GM12892 (cell line): ENCODE measurements around the gene KLHL3.
A peak's percentile ranks its signal among the peaks of the same experiment; 100 is the strongest.

ENCODE experiments used
- DNase-seq: peaks from one replicate; pipeline ENCODE4 v3.0.0; 2011; ENCODE audit not compliant: insufficient read length
- FAIRE-seq: peaks from 2 replicates; lab custom pipeline; 2011; peaks lifted over from hg19 to GRCh38; lab: Jason Lieb, UNC
- POLR2A ChIP-seq: IDR thresholded peaks from 2 replicates; pipeline ENCODE4 v1.6.1; 2011; ENCODE audit warnings: low read depth, low read length, control low read depth
- POLR2AphosphoS5 ChIP-seq: IDR thresholded peaks from 2 replicates; pipeline ENCODE4 v1.6.1; 2011; ENCODE audit warnings: low read depth, low read length, control low read depth
- TAF1 ChIP-seq: IDR thresholded peaks from 2 replicates; pipeline ENCODE4 v1.6.1; 2011; ENCODE audit warnings: low read depth, mild to moderate bottlenecking, control low read depth, low read length, borderline replicate concordance

The KLHL3 gene

DNA sequence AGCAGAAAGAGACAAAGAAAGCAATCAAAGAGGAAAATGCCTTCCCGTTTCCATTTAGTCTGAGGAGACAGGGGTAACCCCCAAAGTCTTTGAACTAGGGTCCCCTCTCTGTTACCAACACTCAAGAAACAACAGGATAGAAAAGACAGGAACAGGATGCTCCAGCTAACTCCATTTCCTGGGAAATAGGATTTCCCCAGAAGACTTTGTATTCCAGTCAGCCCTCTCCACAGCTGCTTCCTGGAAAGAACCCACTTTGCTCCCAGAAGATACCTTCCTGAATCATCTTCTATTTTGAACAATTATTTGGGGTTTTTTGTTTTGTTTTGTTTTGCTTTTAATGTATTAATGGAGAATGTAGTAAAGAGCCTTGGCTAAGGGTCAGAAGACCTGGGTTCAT is 56.0 kb downstream of the KLHL3 start:
- no peak for TF ChIP-seq POLR2AphosphoS5
- TF ChIP-seq TAF1, result no peak
- no peak for TF ChIP-seq POLR2A
- FAIRE-seq (no peak), DNase-seq (no peak)

DNA sequence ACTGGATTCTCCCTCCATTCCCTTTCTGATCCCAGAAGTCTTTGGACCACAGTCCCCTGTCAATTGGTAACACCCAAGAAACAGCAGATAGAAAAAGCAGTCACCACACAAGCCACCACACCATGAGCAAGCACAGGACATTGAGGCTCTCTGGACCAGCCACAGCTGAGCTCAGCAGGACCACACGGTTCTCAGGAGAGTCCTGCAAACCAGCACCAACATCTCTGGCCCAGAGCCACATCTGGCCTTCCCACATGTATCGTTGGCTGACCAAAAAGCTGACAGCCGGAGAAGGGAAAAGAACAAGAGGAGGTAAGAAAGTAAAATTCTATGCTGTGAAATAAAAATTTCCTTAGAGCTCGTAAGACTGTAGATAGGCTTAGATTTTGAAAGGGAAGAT is 56.7 kb downstream of the KLHL3 start:
- FAIRE-seq, result no peak

DNA sequence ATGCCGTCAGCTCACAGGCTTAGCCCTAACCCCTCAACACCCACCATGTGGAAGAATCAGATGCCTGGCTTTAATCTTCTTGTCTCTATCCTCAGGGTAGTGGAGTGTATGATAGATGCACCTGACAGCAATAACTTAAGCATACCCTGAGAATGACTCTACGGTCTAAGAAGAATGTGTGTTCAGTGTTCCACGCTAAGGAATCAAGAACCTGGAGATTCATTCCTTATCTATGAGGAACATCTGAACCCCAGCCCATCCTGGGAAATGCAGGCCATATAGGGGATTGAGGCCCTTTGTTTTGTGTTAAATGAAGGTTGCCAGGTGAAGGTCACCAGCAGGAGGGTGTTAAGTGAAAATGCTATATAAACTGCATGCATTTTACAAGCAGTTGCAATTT is 63.0 kb downstream of the KLHL3 start:
- FAIRE-seq (peak; percentile 24), DNase-seq (no peak)
- no peak for TF ChIP-seq POLR2AphosphoS5
- TF ChIP-seq TAF1, result no peak
- TF ChIP-seq POLR2A, result no peak

More for the DNA sequence above, 56.7 kb downstream of the KLHL3 start:
- TF ChIP-seq POLR2A (no peak), POLR2AphosphoS5 (no peak), TAF1 (no peak)
- DNase-seq, result no peak

DNA sequence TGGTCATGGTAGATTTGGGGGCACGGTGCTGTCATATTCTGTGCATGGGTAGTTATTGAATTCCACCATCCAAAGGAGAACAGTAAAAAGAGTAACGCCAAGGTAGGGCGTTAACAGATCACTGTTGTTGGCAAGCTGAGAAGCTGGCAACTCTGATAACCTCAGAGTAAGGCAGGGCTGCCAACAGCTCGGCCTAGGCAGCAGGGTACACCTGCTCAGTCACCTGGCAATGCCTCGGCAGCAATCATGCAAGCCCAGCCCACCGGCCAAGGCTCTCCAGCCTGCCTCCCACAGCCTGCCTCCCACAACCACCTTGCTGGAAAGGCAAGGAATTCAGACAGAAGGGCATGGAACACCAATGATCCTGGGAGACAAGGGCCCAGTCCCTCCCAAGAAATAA is 63.9 kb downstream of the KLHL3 start:
- FAIRE-seq (no peak), DNase-seq (no peak)
- TF ChIP-seq POLR2AphosphoS5, result no peak
- no peak for TF ChIP-seq TAF1
- TF ChIP-seq POLR2A, result no peak

DNA sequence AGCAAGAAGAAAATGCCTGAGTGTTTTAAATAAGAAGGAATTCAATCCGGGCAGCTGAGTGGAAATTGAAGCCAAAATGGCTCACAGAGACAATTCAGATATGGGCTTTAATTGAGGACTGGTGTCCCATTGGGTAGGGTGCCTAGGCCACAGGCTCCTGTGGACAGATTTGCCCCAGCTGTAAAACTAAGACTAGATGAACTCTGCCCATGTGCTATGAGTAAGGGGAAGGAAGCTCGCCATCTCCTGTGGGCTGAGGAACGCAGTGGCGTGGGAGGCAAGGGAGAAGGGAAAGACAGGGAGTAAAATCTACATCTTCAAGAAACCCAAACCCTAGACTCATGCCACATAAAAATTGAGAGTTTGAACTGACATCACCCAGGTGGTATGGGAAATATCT is 66.1 kb downstream of the KLHL3 start:
- FAIRE-seq, result no peak
- TF ChIP-seq POLR2A, result no peak
- no peak for DNase-seq

DNA sequence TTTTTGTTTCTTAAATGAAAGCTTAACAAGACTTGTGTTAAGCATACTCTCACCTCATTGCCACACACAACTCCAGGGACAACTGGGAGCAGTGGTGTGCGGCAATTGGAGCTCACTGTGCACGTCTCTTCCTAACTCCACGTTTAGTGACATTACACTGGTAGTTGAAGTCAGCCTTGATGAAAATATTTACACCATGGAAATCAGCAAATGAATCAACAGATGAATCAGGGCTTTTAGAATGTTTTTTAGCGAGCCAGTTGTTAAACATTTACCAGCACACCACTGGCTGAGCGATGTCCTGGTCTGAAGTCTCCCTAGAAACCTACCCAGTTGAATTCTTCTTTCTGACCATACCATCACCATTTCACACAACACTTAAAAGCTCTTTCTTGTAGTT is 67.3 kb downstream of the KLHL3 start:
- FAIRE-seq (no peak), DNase-seq (no peak)

DNA sequence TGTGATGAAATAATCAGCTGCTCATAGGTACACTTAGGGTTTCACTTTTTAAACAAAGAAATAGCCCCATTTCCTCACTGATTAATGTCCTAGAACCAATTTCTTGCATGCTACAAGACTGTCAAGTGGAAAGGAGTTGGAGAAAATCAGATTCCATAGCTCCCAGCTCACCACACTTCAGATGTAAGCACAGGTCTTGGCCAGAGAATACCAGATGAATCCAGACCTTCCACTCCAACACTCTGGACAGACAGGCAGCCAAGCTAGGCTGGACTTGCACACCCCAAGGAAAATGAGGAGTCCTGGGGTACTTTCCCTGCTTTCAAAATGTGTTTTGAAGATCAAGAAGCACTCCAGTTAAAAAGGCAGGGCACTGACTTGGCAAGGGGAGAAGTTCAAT is 68.5 kb downstream of the KLHL3 start:
- no peak for TF ChIP-seq TAF1
- FAIRE-seq (no peak), DNase-seq (no peak)

More for the DNA sequence above, 67.3 kb downstream of the KLHL3 start:
- TF ChIP-seq POLR2A, result no peak
- no peak for TF ChIP-seq POLR2AphosphoS5
- no peak for TF ChIP-seq TAF1

DNA sequence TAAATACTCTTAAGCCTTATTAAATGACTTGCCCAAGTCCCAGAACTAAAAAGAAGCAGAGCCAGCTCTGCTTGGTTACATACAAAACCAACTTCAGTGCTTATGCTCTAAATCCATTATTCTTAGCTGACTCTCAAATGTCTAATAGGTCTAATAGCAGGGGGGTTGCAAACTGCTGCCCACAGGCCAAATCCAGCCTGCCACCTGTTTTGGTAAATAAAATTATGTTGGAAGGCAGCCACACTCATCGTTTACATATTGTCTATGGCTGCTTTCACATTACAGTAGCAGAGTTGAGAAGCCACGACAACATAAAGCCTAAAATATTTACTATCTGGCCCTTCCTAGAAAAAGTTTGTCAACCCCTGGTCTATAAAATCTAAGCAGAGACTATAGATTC is 69.0 kb downstream of the KLHL3 start:
- FAIRE-seq, result no peak
- no peak for DNase-seq
- no peak for TF ChIP-seq POLR2A
- TF ChIP-seq TAF1, result no peak
- TF ChIP-seq POLR2AphosphoS5, result no peak

DNA sequence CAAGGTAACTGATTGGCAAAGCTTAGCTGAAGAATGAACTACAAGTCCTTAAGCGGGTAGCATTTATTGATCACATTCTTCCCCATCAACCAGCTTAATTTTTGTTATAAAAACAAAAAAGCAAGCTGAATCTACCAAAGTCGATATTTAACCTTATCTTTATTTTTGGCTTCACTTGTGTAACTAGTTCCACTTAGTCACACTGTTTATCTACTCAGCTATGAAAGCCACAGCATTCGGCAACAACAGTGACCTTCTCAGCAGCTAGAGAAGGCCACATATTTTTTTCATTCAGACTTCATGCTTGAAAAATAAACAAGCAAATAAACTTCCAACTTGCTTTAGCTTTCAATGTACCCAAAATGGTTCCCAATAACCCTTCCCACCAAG is 69.4 kb downstream of the KLHL3 start:
- DNase-seq (no peak), FAIRE-seq (no peak)
- TF ChIP-seq POLR2A (no peak), POLR2AphosphoS5 (no peak)

DNA sequence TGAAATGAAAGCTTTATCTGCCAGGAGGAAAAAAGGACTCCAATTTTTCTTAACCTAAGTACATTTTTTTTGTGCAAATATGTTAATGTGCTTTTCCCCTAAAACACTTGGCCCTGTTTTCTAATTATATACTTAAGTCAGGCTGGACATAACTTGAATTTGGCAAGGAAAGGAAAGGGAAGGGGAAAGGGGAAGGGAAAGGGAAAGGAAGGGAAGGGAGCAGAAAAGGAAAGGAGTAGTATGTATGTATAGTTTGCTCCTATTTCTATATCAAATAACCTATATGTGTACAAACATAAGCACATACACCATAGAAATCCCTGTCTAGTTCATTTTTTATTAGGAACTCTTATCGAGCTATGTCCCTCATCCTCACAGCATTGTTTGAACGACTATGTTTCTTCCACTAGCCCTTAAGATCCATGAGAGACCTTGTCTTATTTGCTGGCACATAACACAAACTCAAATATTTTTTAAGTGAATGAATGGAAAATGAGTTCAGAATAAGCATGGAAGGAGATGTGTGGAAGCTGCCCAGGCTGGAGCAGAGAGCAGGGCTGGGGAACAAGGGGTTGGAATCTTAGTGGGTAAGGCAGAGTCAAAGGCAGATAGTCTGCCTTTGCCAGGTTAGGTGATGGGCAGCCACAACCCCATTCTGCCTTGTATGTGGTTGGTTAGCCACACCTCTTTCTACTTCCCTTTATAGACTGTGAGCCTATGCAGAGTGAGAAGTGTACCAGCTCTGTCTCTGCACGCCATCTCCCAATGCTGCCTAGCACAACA is 70.0 kb downstream of the KLHL3 start:
- DNase-seq (peak; percentile 38), FAIRE-seq (peak; percentile 83)
- TF ChIP-seq POLR2A (no peak), POLR2AphosphoS5 (no peak), TAF1 (no peak)

DNA sequence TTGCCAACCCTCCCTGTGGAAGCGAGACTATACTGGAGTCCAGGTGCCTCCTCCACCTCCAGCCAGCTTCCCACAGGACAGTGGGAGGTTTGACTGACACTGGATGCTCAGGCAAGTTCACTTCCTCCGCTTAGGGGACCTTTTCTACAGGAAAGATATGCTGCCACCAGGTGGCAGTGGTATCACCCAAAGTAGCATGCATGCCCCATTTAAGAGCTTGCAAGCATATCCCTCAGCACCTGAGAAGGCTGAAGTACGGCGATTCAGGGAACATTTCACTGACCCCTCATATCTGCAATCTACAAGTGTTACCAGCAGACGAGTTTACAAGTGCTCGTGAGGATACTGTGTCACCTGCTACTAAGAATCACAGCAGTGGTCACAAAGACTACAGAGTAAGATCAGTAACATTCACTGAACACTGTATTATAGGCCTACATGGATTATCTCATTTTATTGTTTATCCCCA is 75.5 kb downstream of the KLHL3 start:
- TF ChIP-seq POLR2AphosphoS5 (no peak), TAF1 (no peak), POLR2A (no peak)
- FAIRE-seq, result peak; percentile 90
- DNase-seq, result peak; percentile 23

DNA sequence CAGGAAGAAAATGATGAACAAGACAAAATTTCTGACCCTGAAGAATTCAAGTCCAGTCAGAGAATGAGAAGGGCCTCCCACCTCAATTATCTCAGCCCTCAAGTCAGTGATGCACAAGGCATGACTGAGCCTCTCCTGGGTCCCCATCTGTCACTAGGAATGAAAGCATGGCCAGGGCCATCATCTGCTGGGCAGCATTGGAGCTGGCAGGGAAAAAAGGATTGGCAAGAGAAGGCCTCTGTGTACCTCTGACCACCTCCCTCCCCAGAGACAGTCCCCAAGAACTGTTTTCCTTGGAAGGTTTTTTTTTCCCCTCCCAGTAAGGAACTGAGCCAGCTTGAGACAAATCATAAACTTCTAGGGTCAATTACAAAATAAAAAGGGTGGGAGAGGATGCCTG is 76.7 kb downstream of the KLHL3 start:
- TF ChIP-seq TAF1, result no peak
- TF ChIP-seq POLR2AphosphoS5, result no peak
- no peak for TF ChIP-seq POLR2A
- no peak for DNase-seq
- no peak for FAIRE-seq

DNA sequence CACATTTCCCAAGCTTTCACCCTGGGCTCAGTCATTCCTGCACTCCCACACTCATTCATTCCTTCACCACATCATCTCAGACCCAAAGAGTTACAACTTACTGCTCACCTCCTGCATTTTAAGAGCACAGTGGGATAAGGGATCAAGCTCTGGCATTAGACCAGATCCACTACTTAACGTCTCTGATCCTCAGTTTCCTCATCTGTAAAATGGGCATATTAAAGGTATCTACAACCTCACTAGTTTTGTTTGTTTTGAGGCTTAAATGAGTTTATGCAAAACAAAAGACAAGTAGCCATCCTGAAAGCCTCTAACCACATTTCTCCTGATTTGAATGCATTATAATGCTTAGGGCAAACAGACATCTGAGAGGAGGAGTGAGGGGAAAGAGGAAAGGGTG is 77.6 kb downstream of the KLHL3 start:
- no peak for DNase-seq
- FAIRE-seq, result no peak
- TF ChIP-seq TAF1 (no peak), POLR2AphosphoS5 (no peak), POLR2A (no peak)
